Measurements from ENCODE around the gene GPR146. TPM values are rescaled to one million over a fixed set of nuclear protein-coding genes. Genes with fewer than 3 reads are reported as not detected.

Gene GPR146
- total and polyA plus RNA-seq, 2 of the 8 experiments (the other 6 are each of a cell fraction or from before 2014, with no cell fraction given): 1.8 to 2.7 TPM

- no peaks in the 10 kb centered on the region for H3K9me3 ChIP-seq (ENCODE audit: insufficient read depth in 2 of 2, low read depth in 1 of 2, low read length in 1 of 2)
- H3K79me1 ChIP-seq (ENCODE audit: low read depth, low read length): peaks cover 14% of the 10 kb centered on the region
- no peak overlapping the region for H2AFZ ChIP-seq (ENCODE audit: low read length)
- H3K4me2 ChIP-seq (ENCODE audit: insufficient read depth in 1 of 2, low read depth in 2 of 2, low read length in 2 of 2): no peak overlapping the region
- H4K5ac ChIP-seq (ENCODE audit: insufficient read length, low read depth, low read length): no peak overlapping the region
- no peak overlapping the region for H3K27ac ChIP-seq (ENCODE audit: low read depth, low read length)
- H3K36me3 ChIP-seq (ENCODE audit: control insufficient read depth in 2 of 4, insufficient read depth in 4 of 4, low read length in 3 of 4): peaks cover 0 to 4% (median 0%) of the 10 kb centered on the region in 4 experiments; a peak in 3 of 8 replicates
- H3K4ac ChIP-seq (replicated peaks; ENCODE audit: insufficient read length, low read depth, low read length): no peak overlapping the region
- H4K20me1 ChIP-seq (replicated peaks in 1 of 2; ENCODE audit: control insufficient read depth in 1 of 2, insufficient read depth in 2 of 2, low read length in 2 of 2): peaks cover 5 to 20% of the 10 kb centered on the region in 2 experiments
- H2BK15ac ChIP-seq (ENCODE audit: low read length): no peak overlapping the region
- no peak overlapping the region for H4K91ac ChIP-seq (replicated peaks; ENCODE audit: insufficient read length, low read length)
- H2BK120ac ChIP-seq (replicated peaks; ENCODE audit: low read depth, low read length): no peak overlapping the region
- DNase-seq (ENCODE audit: low read depth in 1 of 2, low spot score in 2 of 2): no peak
- no peak overlapping the region for H4K8ac ChIP-seq (ENCODE audit: extremely low read depth, insufficient read depth, low read length)
- H3K23ac ChIP-seq (ENCODE audit: insufficient read length): no peak overlapping the region
- H3K9ac ChIP-seq (replicated peaks in 1 of 4; ENCODE audit: extremely low read depth in 1 of 4, low read depth in 3 of 4, low read length in 3 of 4): no peak overlapping the region
- no peaks in the 10 kb centered on the region for H3K23me2 ChIP-seq (ENCODE audit: low read depth, low read length)
- no peak overlapping the region; the same call in 1 of the 2 replicates for H2BK5ac ChIP-seq (ENCODE audit: low read depth, low read length)
- no peak for TF ChIP-seq RBBP5 (IDR thresholded peaks at IDR 0.05; ENCODE audit: borderline replicate concordance, low read depth, low read length)
- no peak for TF ChIP-seq TEAD4 (IDR thresholded peaks at IDR 0.05; ENCODE audit: low read depth, low read length)
- TF ChIP-seq BCL11A (IDR thresholded peaks at IDR 0.05; ENCODE audit: low read depth in 2 of 2, low read length in 2 of 2): no peak
- TF ChIP-seq RXRA (IDR thresholded peaks at IDR 0.05; ENCODE audit: insufficient read depth, low read depth, low read length): no peak
- no peak for TF ChIP-seq ATF2 (IDR thresholded peaks at IDR 0.05; ENCODE audit: low read length)
- no peak for TF ChIP-seq SIN3A (conservative IDR thresholded peaks at IDR 0.05 in 1 of 2, IDR thresholded peaks at IDR 0.05 in 1 of 2; ENCODE audit: low read depth in 1 of 2, low read length in 2 of 2)
- TF ChIP-seq NANOG (IDR thresholded peaks at IDR 0.05; ENCODE audit: insufficient read depth, low read depth, low read length, poor library complexity, severe bottlenecking): no peak
- no peak overlapping the region for H2BK20ac ChIP-seq (ENCODE audit: low read length)
- ChIA-PET CTCF (ENCODE audit: partially characterized antibody) (interaction anchor here (0.9 to 5.6 kb wide), 6 partner anchors 8 to 102 kb away, joined by 3 to 21 read pairs (median 4); no protein-coding TSS in a partner anchor), POLR2A (ENCODE audit: partially characterized antibody) (no interaction called here)
- H3K79me2 ChIP-seq (ENCODE audit: control insufficient read depth in 1 of 2, insufficient read depth in 2 of 2, low read length in 2 of 2): peaks cover 0 to 7% of the 10 kb centered on the region in 2 experiments; a peak in 1 of 4 replicates
- no peak overlapping the region for H3K14ac ChIP-seq (ENCODE audit: insufficient read length)
- 91% methylated on average over 12 of the region's 14 CpGs; no CpG with 5 or more reads in 1 of the 2 experiments for WGBS, 2 experiments (ENCODE audit: extremely low coverage in 1 of 2, insufficient coverage in 1 of 2, insufficient read length in 1 of 2, insufficient replicate concordance in 2 of 2, low coverage in 1 of 2, low lambda C conversion rate in 2 of 2, missing lambda C conversion rate in 1 of 2)
- no peak overlapping the region for H3K4me3 ChIP-seq (ENCODE audit: extremely low read depth in 1 of 4, insufficient read depth in 2 of 4, low read depth in 3 of 4, low read length in 4 of 4)
- H2BK12ac ChIP-seq (ENCODE audit: low read depth, low read length): no peak overlapping the region
- H3K4me1 ChIP-seq (replicated peaks in 1 of 4; ENCODE audit: control insufficient read depth in 3 of 4, insufficient read depth in 4 of 4, low read length in 3 of 4): no peaks in the 10 kb centered on the region; a peak in 1 of 7 replicates
- no peak overlapping the region for H3K56ac ChIP-seq (replicated peaks; ENCODE audit: insufficient read length, low read depth, low read length)
- FAIRE-seq: no peak
- H3K18ac ChIP-seq (ENCODE audit: extremely low read depth, low read length): no peak overlapping the region
- H2AK5ac ChIP-seq (ENCODE audit: low read depth, low read length): no peak overlapping the region
- H3K27me3 ChIP-seq (replicated peaks in 1 of 4; ENCODE audit: control insufficient read depth in 3 of 4, extremely low read depth in 1 of 4, insufficient read depth in 3 of 4, low read length in 3 of 4): no peaks in the 10 kb centered on the region
These were observed 50.5 kb downstream of the GPR146 start for GRCh38 chr7:1094870-1095269.

All from H1 (cell line).